Measurements from ENCODE around the gene CRELD1. TPM values are rescaled to one million over a fixed set of nuclear protein-coding genes. Genes with fewer than 3 reads are reported as not detected.

The CRELD1 gene
- total and polyA plus RNA-seq, 2 of the 4 experiments (the other 2 are of a cell fraction) = 8.6 to 25.7 TPM

DNA sequence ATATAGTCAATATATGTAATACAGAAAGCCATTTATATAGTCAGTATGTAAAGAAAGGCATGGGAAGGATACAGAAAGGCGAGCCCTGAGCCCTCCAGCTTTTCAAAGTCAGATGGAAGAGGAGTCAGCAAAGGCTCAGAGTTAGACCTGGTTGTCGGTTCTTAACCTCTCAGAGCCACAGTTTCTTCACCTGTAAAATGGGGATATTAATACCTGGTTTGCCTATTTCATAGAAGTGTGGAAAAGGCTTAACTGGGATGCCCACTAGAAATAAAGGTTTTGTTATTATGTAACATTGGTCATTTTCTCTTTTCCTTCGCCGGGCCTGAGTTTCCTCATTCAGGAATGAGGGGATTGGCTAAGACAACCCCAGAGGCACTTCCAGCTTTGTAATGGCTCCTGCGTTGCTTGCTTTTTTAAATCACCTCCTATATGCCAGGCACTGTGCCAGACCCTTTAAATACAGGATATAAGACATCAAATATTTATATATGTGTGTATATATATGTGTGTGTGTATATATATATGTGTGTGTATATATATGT lies 2.4 kb downstream of the CRELD1 start:
- dilution Hi-C loops (cut with HindIII; ENCODE audit: low sequenced_read_pairs, unreplicated experiment) = no loop called here
- no peak overlapping the region for H4K8ac ChIP-seq (ENCODE audit: low read depth in 2 of 2, low read length in 2 of 2)
- no peak overlapping the region for H2AK5ac ChIP-seq (ENCODE audit: low read depth, low read length)
- intact Hi-C loops (cut with micrococcal nuclease) = no loop called here
- H3K36me3 ChIP-seq (ENCODE audit: control insufficient read depth, insufficient read depth, low read length) = peaks cover 3% of the 10 kb centered on the region
- no TSS peak for BruUV-seq (replicated peaks)
- no peak overlapping the region for H3K4me3 ChIP-seq (ENCODE audit: insufficient read depth, low read depth, low read length)
- no peak overlapping the region for H3K56ac ChIP-seq (ENCODE audit: extremely low read depth, insufficient read depth, low read length)
- no peaks in the 10 kb centered on the region for H4K20me1 ChIP-seq (ENCODE audit: insufficient read depth, low read length)
- no peak overlapping the region for H4K91ac ChIP-seq (ENCODE audit: insufficient read depth, low read depth, low read length)
- no peak for TF ChIP-seq MAFK (IDR thresholded peaks at IDR 0.05; ENCODE audit: low read depth, low read length)
- no peak for TF ChIP-seq POLR2A (IDR thresholded peaks at IDR 0.05; ENCODE audit: low read depth, low read length)
- TF ChIP-seq, protein P1, sequence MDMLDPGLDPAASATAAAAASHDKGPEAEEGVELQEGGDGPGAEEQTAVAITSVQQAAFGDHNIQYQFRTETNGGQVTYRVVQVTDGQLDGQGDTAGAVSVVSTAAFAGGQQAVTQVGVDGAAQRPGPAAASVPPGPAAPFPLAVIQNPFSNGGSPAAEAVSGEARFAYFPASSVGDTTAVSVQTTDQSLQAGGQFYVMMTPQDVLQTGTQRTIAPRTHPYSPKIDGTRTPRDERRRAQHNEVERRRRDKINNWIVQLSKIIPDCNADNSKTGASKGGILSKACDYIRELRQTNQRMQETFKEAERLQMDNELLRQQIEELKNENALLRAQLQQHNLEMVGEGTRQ (IDR thresholded peaks at IDR 0.05; ENCODE audit: low read depth, low read length) = no peak
- no peak for TF ChIP-seq CEBPB (IDR thresholded peaks at IDR 0.05; ENCODE audit: low read depth, low read length)
- no peak for TF ChIP-seq NFE2L2 (IDR thresholded peaks at IDR 0.05; ENCODE audit: low read depth, low read length)
- no peak for TF ChIP-seq CHD1 (IDR thresholded peaks at IDR 0.05; ENCODE audit: low read depth, low read length)
- TF ChIP-seq ELK1 (IDR thresholded peaks at IDR 0.05; ENCODE audit: borderline replicate concordance, low read depth, low read length) = no peak
- TF ChIP-seq SMC3 (IDR thresholded peaks at IDR 0.05; ENCODE audit: low read depth, low read length) = no peak
- no peak for TF ChIP-seq FOS (IDR thresholded peaks at IDR 0.05; ENCODE audit: low read depth, low read length)
- TF ChIP-seq RFX5 (IDR thresholded peaks at IDR 0.05; ENCODE audit: low read depth, low read length) = no peak
- TF ChIP-seq RCOR1 (IDR thresholded peaks at IDR 0.05; ENCODE audit: insufficient replicate concordance, low read length) = no peak
- no peak for TF ChIP-seq MAZ (IDR thresholded peaks at IDR 0.05; ENCODE audit: borderline replicate concordance, low read depth, low read length)
- TF ChIP-seq, protein P2, sequence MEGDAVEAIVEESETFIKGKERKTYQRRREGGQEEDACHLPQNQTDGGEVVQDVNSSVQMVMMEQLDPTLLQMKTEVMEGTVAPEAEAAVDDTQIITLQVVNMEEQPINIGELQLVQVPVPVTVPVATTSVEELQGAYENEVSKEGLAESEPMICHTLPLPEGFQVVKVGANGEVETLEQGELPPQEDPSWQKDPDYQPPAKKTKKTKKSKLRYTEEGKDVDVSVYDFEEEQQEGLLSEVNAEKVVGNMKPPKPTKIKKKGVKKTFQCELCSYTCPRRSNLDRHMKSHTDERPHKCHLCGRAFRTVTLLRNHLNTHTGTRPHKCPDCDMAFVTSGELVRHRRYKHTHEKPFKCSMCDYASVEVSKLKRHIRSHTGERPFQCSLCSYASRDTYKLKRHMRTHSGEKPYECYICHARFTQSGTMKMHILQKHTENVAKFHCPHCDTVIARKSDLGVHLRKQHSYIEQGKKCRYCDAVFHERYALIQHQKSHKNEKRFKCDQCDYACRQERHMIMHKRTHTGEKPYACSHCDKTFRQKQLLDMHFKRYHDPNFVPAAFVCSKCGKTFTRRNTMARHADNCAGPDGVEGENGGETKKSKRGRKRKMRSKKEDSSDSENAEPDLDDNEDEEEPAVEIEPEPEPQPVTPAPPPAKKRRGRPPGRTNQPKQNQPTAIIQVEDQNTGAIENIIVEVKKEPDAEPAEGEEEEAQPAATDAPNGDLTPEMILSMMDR (conservative IDR thresholded peaks at IDR 0.05; ENCODE audit: low read depth, low read length) = no peak
- TF ChIP-seq MXI1 (IDR thresholded peaks at IDR 0.05; ENCODE audit: borderline replicate concordance, low read depth, low read length) = no peak
- no peak for TF ChIP-seq BHLHE40 (IDR thresholded peaks at IDR 0.05; ENCODE audit: low read depth, low read length)
- no peak for TF ChIP-seq RAD21 (IDR thresholded peaks at IDR 0.05; ENCODE audit: low read length)
- H2AK9ac ChIP-seq (replicated peaks; ENCODE audit: low read depth, low read length, poor library complexity) = no peak overlapping the region
- no peak overlapping the region for H2BK15ac ChIP-seq (ENCODE audit: low read depth, low read length)
- no peak overlapping the region for H3K23ac ChIP-seq (ENCODE audit: low read depth, low read length)
- no peak overlapping the region for H2BK120ac ChIP-seq (ENCODE audit: low read depth, low read length)
- ChIA-PET POLR2A (ENCODE audit: unreplicated experiment) (no interaction called here), CTCF (interaction anchor here (1.0 kb wide), 1 partner anchor 10 kb away, joined by 3 read pairs; no protein-coding TSS in a partner anchor)
- H3K4me2 ChIP-seq (ENCODE audit: low read depth, low read length) = no peak overlapping the region
- H3K27me3 ChIP-seq (ENCODE audit: control insufficient read depth, insufficient read depth, low read length) = no peaks in the 10 kb centered on the region
- peaks cover 6 to 16% of the 10 kb centered on the region in 2 experiments; a peak in 3 of 4 replicates for H3K79me1 ChIP-seq (ENCODE audit: low read depth in 1 of 2, low read length in 2 of 2)
- peaks cover 6% of the 10 kb centered on the region; the same call in 1 of the 2 replicates for H3K9me1 ChIP-seq (ENCODE audit: insufficient read depth, low read length)
- H4K5ac ChIP-seq (ENCODE audit: low read depth, low read length) = no peak overlapping the region
- in situ Hi-C loops (cut with MboI; ENCODE audit: low sequenced_read_pairs) = no loop called here
- no peak overlapping the region for H3K18ac ChIP-seq (ENCODE audit: low read depth, low read length)
- no peak overlapping the region for H2BK5ac ChIP-seq (ENCODE audit: low read depth, low read length, poor library complexity, severe bottlenecking)
- H3K27ac ChIP-seq (ENCODE audit: insufficient read depth, low read length) = no peak overlapping the region
- no peak overlapping the region for H3K14ac ChIP-seq (replicated peaks; ENCODE audit: low read depth, low read length)
- no peak for DNase-seq
- H2BK20ac ChIP-seq (ENCODE audit: low read depth, low read length) = no peak overlapping the region
- peaks cover 9% of the 10 kb centered on the region for H3K4me1 ChIP-seq (ENCODE audit: control insufficient read depth, insufficient read depth, low read length)
- H3K9me3 ChIP-seq (ENCODE audit: control insufficient read depth, insufficient read depth, low read length) = no peaks in the 10 kb centered on the region
- H2AFZ ChIP-seq (replicated peaks; ENCODE audit: low read length, poor library complexity) = no peak overlapping the region
- WGBS, 2 experiments (ENCODE audit: extremely low coverage in 2 of 2, insufficient read length in 1 of 2) = 100% methylated on average over 1 of the region's 5 CpGs; no CpG with 5 or more reads in 1 of the 2 experiments
- no peak overlapping the region for H3K4ac ChIP-seq (ENCODE audit: low read depth, low read length)
- no peak for ATAC-seq (ENCODE audit: low read depth)
- no peak overlapping the region for H3K9ac ChIP-seq (ENCODE audit: low read depth, low read length)

All from IMR-90 (cell line).